Astrocyte of the spinal cord (primary cell): ENCODE data around the gene LANCL2.

Experiments used
- DNase-seq: peaks from one replicate; pipeline ENCODE4 v3.0.0; 2011; ENCODE audit warnings: low read depth, low spot score
- H3K4me3 ChIP-seq: 2 replicates; pipeline ENCODE4 v1.5.1; 2011; ENCODE audit warnings: low read depth, mild to moderate bottlenecking, low read length, moderate library complexity
- CTCF ChIP-seq: IDR thresholded peaks from 2 replicates; pipeline ENCODE4 v1.5.1; 2012; ENCODE audit warnings: low read depth, mild to moderate bottlenecking, low read length, inconsistent platforms
- in situ Hi-C: cut with HindIII; loops from 2 replicates; pipeline ENCODE4 v1.10.0; 2017; ENCODE audit warnings: low sequenced_read_pairs

Gene LANCL2

GRCh38 chr7:55435466-55435865 lies 70.3 kb downstream of the LANCL2 start:
- in situ Hi-C loops = no loop called here
- no peak for TF ChIP-seq CTCF
- DNase-seq = no peak
- no peak overlapping the region for H3K4me3 ChIP-seq

GRCh38 chr7:55436457-55436856 lies 71.3 kb downstream of the LANCL2 start:
- in situ Hi-C loops = no loop called here
- DNase-seq = no peak
- no peak overlapping the region for H3K4me3 ChIP-seq
- TF ChIP-seq CTCF = no peak

- in situ Hi-C loops = no loop called here
- TF ChIP-seq CTCF = no peak
- no peak for DNase-seq
These were observed 72.2 kb downstream of the LANCL2 start for GRCh38 chr7:55437375-55437774.

GRCh38 chr7:55438085-55438756 lies 73.1 kb downstream of the LANCL2 start:
- DNase-seq = no peak
- no peak for TF ChIP-seq CTCF
- in situ Hi-C loops = no loop called here
- no peak overlapping the region for H3K4me3 ChIP-seq

More at GRCh38 chr7:55437375-55437774, 72.2 kb downstream of the LANCL2 start:
- no peak overlapping the region for H3K4me3 ChIP-seq

- peak; percentile 48 for DNase-seq
- H3K4me3 ChIP-seq = no peak overlapping the region
- no peak for TF ChIP-seq CTCF
- in situ Hi-C loops = no loop called here
These were observed 73.8 kb downstream of the LANCL2 start for GRCh38 chr7:55438757-55439525.

- TF ChIP-seq CTCF = no peak
- no peak for DNase-seq
- H3K4me3 ChIP-seq = no peak overlapping the region
- in situ Hi-C loops = no loop called here
These were observed 74.5 kb downstream of the LANCL2 start for GRCh38 chr7:55439627-55440026.
